ENCODE data around the gene UNC13D.

DNA sequence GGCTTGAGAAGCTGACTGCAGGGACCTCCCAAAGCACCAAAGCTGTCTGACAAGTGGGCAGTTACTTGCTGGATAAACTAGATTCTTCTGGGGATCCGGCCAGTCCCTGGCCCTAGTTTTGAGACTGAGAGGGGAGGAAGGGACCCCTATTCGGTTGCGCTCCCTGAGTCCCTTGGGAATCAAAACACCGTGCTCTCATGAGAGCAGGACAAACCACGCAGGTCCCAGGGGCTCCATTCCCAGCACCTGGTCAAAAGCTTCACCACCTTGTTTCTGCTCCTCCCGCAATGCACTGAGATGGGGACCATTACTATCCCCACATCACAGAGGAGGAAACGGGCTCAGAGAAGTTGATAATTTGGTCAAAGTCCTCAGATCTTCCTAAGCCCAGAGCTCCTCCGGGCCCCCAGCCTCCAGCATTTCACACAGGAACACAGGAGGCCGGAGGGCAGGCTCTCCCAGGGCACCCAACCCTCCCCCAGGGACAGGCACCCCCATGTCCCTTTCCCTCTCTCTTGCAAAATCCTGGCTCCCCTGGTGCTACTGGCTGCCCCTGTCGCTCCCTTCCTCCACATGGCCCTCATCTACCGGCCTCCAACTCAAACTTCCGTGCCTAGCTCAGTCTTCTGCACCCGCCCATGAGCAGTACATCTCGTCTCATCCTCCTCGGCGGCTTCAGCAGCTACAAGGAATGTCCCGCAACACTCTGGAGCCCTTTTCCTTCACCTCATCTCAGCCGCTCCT, 49.3 kb upstream of the UNC13D start:
- TF ChIP-seq POLR2A (IDR thresholded peaks at IDR 0.05; ENCODE audit: low read depth, low read length): no peak
- no peak for TF ChIP-seq POLR2AphosphoS5 (IDR thresholded peaks at IDR 0.05; ENCODE audit: low read depth, low read length)
